ENCODE measurements around the gene LSG1. TPM values are rescaled to one million over a fixed set of nuclear protein-coding genes. Genes with fewer than 3 reads are reported as not detected.

The LSG1 gene
- total RNA-seq, 1 donor from 2014 or later, result 9.4 TPM

- peak overlapping the region in 1 of 2 donors; percentile 73 for H3K27ac ChIP-seq
- no peak for DNase-seq (ENCODE audit: low spot score in 2 of 2)
- no peaks in the 10 kb centered on the region for H3K27me3 ChIP-seq
- TF ChIP-seq, protein P1, sequence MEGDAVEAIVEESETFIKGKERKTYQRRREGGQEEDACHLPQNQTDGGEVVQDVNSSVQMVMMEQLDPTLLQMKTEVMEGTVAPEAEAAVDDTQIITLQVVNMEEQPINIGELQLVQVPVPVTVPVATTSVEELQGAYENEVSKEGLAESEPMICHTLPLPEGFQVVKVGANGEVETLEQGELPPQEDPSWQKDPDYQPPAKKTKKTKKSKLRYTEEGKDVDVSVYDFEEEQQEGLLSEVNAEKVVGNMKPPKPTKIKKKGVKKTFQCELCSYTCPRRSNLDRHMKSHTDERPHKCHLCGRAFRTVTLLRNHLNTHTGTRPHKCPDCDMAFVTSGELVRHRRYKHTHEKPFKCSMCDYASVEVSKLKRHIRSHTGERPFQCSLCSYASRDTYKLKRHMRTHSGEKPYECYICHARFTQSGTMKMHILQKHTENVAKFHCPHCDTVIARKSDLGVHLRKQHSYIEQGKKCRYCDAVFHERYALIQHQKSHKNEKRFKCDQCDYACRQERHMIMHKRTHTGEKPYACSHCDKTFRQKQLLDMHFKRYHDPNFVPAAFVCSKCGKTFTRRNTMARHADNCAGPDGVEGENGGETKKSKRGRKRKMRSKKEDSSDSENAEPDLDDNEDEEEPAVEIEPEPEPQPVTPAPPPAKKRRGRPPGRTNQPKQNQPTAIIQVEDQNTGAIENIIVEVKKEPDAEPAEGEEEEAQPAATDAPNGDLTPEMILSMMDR (IDR thresholded peaks at IDR 0.05), result no peak
- intact Hi-C loops (cut with DNase I), result no loop called here
- H3K36me3 ChIP-seq, result peaks cover 18 to 21% of the 10 kb centered on the region in 2 donors
- no peak overlapping the region for H3K4me3 ChIP-seq
- peaks cover 0 to 6% of the 10 kb centered on the region in 2 donors for H3K4me1 ChIP-seq
- H3K9me3 ChIP-seq, result no peaks in the 10 kb centered on the region
Observed at GRCh38 chr3:194638991-194639605, 32.9 kb downstream of the LSG1 start.

GRCh38 chr3:194637541-194638400 is 34.2 kb downstream of the LSG1 start:
- no peaks in the 10 kb centered on the region for H3K27me3 ChIP-seq
- no peaks in the 10 kb centered on the region for H3K9me3 ChIP-seq
- intact Hi-C loops (cut with DNase I), result no loop called here
- peak in 1 of 2 donors; percentile 55 for DNase-seq (ENCODE audit: low spot score in 2 of 2)
- H3K36me3 ChIP-seq, result peaks cover 11 to 13% of the 10 kb centered on the region in 2 donors
- peaks cover 0 to 6% of the 10 kb centered on the region in 2 donors for H3K4me1 ChIP-seq
- no peak overlapping the region for H3K27ac ChIP-seq
- H3K4me3 ChIP-seq, result no peak overlapping the region
- TF ChIP-seq, protein P1 (IDR thresholded peaks at IDR 0.05), result no peak

- TF ChIP-seq, protein P1 (IDR thresholded peaks at IDR 0.05), result no peak
- H3K27me3 ChIP-seq, result no peaks in the 10 kb centered on the region
- H3K36me3 ChIP-seq, result peaks cover 10 to 11% of the 10 kb centered on the region in 2 donors
- no peak overlapping the region for H3K4me3 ChIP-seq
- peaks cover 0 to 6% of the 10 kb centered on the region in 2 donors for H3K4me1 ChIP-seq
- no peak overlapping the region for H3K27ac ChIP-seq
- no peaks in the 10 kb centered on the region for H3K9me3 ChIP-seq
- DNase-seq (ENCODE audit: low spot score in 2 of 2), result no peak
- intact Hi-C loops (cut with DNase I), result no loop called here
Observed at GRCh38 chr3:194637066-194637465, 34.9 kb downstream of the LSG1 start.

DNA sequence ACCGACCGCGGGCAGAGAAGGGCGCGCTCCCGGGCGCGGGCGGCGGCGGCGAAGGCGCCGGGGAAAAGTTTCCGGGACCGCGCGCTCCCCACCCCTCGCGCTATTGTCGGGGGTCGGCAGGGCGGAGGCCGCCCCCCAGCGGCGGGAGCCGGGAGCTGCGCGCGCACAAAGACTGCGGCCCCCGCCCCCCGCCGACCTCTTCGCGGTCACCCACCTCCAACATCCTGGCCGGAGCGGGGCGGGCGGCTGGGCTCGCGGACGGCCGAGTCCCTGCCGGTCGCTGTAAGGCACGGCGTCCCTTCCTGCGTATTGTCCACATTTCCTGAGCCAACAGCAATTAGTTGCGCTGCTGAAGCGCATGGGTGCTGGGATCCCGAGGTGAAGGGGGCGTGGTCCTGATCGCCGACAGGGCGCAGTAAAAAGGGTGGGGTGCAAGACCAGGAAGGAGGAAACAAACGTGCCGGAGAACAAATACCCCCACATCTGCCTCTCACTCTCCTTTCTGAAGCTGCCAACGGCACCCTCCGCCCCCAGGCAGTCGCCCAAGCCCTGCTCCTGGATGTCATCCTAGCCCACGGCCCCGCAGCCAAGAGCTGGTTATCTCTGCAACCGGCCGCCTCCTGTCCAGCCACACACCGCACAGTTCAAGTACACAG is 38.5 kb downstream of the LSG1 start, which contains the start of gene TMEM44:
TMEM44 (minus strand) TSS at position 71 of the 656 bp plus-strand sequence. CDS start 204 bp downstream, outside the sequence.
- Histone ChIP-seq H3K27me3 (no peaks in the 10 kb centered on the region), H3K36me3 (no peaks in the 10 kb centered on the region), H3K4me1 (no peaks in the 10 kb centered on the region), H3K27ac (peak within 1 kb of the TSS; percentile 60 to 64), H3K4me3 (peak within 1 kb of the TSS; percentile 66 to 68), H3K9me3 (no peaks in the 10 kb centered on the region)
- peak in 1 of 2 donors; percentile 81 for DNase-seq (ENCODE audit: low spot score in 2 of 2)
- TF ChIP-seq, protein P1 (IDR thresholded peaks at IDR 0.05), result peak; percentile 35 to 70 (median 54)
- intact Hi-C loops (cut with DNase I), result no loop called here

DNA sequence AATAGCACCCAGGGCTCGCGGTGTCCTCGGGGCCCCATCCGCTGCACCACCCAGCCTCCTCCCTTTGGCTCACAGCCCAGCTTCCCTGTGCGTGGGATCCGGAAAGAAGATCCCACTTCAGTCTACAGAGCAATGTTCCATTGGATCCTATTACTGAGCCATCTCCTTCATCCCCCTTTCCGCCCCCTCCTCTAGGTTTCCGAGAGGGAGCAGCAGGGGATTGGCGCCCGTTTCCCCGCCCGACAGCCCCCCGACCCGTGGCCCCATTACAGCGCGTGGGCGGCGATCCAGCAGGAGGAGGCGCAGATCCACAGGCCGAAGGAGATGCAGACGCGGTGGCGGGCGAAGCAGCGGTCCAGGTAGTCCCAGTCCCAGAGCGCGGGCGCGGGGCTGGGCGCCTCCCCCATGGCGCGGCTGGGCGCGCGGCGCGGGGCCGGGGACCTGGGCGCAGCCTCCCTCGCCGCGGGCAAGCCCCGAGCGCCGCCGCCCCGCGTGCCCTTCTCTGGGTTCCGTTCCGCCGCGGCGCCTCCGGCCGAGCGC is 39.1 kb downstream of the LSG1 start:
- Histone ChIP-seq H3K27me3 (no peaks in the 10 kb centered on the region), H3K4me3 (peak overlapping the region; percentile 66 to 68), H3K36me3 (no peaks in the 10 kb centered on the region), H3K27ac (peak overlapping the region in 1 of 2 donors; percentile 64), H3K4me1 (no peaks in the 10 kb centered on the region), H3K9me3 (no peaks in the 10 kb centered on the region)
- TF ChIP-seq, protein P1 (IDR thresholded peaks at IDR 0.05), result no peak
- DNase-seq (ENCODE audit: low spot score in 2 of 2), result peak in 1 of 2 donors; percentile 64
- intact Hi-C loops (cut with DNase I), result no loop called here

Data from ascending aorta (tissue), 2 donors.